Stimulated activated CD8-positive, alpha-beta memory T cell treated with anti-CD3 and anti-CD28 coated beads, Interleukin-15, amount 100 ng/mL, for 24 hours (primary cell): ENCODE data around the gene ZER1.
"Not testable (repeated sequence)": the region's sequence is repeated elsewhere in the genome, so short reads cannot be mapped to it uniquely, and the experiment has no call there.

Experiments
- DNase-seq: peaks from one replicate; pipeline ENCODE4 v3.0.0-alpha.2; 2020; ENCODE audit warnings: low read depth

Gene ZER1

GRCh38 chr9:128771745-128772519 is at the start of gene ZER1:
Gene ZER1, minus strand, starts transcription at chr9:128771927. Its CDS starts 16,362 bp downstream, at chr9:128755565.
- peak; percentile 95 for DNase-seq

GRCh38 chr9:128820665-128821583 is 49.2 kb upstream of the ZER1 start:
- DNase-seq, result no peak

- no peak for DNase-seq
These were observed 48.3 kb upstream of the ZER1 start for GRCh38 chr9:128819716-128820664.

GRCh38 chr9:128818839-128819715 is 47.4 kb upstream of the ZER1 start:
- DNase-seq, result peak; percentile 35

GRCh38 chr9:128818099-128818838 is 46.5 kb upstream of the ZER1 start, which contains the start of gene ENDOG:
Gene ENDOG, plus strand, starts transcription at chr9:128818500. Its CDS starts 185 bp downstream, at chr9:128818685.
- peak; percentile 93 for DNase-seq

- no peak for DNase-seq
These were observed 39.1 kb upstream of the ZER1 start for GRCh38 chr9:128810873-128811272.

- no peak for DNase-seq
These were observed 38.1 kb upstream of the ZER1 start for GRCh38 chr9:128809831-128810230.

- DNase-seq, result no peak
These were observed 37.4 kb upstream of the ZER1 start for GRCh38 chr9:128809036-128809599.

- no peak for DNase-seq
These were observed 36.8 kb upstream of the ZER1 start for GRCh38 chr9:128808543-128808942.

- DNase-seq, result no peak
These were observed 36.1 kb upstream of the ZER1 start for GRCh38 chr9:128807827-128808226.

- no peak for DNase-seq
These were observed 33.9 kb upstream of the ZER1 start for GRCh38 chr9:128805661-128806060.

GRCh38 chr9:128802482-128802881 is 30.8 kb upstream of the ZER1 start:
- DNase-seq, result no peak

- DNase-seq, result no peak
These were observed 28.3 kb upstream of the ZER1 start for GRCh38 chr9:128800061-128800460.

GRCh38 chr9:128798896-128799295 is 27.2 kb upstream of the ZER1 start:
- DNase-seq, result no peak

GRCh38 chr9:128794961-128795360 is 23.2 kb upstream of the ZER1 start:
- DNase-seq, result not testable (repeated sequence)

- no peak for DNase-seq
These were observed 21.4 kb upstream of the ZER1 start for GRCh38 chr9:128792978-128793686.

- no peak for DNase-seq
These were observed 20.4 kb upstream of the ZER1 start for GRCh38 chr9:128792134-128792533.

GRCh38 chr9:128790536-128790935 is 18.8 kb upstream of the ZER1 start:
- no peak for DNase-seq

GRCh38 chr9:128788445-128788844 is 16.7 kb upstream of the ZER1 start:
- no peak for DNase-seq
